ENCODE results near the gene MRPL24. TPM values are rescaled to one million over a fixed set of nuclear protein-coding genes. Genes with fewer than 3 reads are reported as not detected.

MRPL24 gene
- total and polyA plus RNA-seq, 10 of the 15 experiments (the other 5 are each of a cell fraction or from before 2014, with no cell fraction given), result 87.4 to 269 (median 134) TPM

- no peak for TF ChIP-seq CUX1 (IDR thresholded peaks at IDR 0.05; ENCODE audit: insufficient replicate concordance, low read depth, low read length)
- TF ChIP-seq ZSCAN29 (IDR thresholded peaks at IDR 0.05), result no peak
- no peak for TF ChIP-seq SKIL (IDR thresholded peaks at IDR 0.05; ENCODE audit: low read depth, poor library complexity, severe bottlenecking)
- TF ChIP-seq RUNX3 (IDR thresholded peaks at IDR 0.05; ENCODE audit: low read length), result no peak
- TF ChIP-seq MLLT1 (IDR thresholded peaks at IDR 0.05), result peak; percentile 94
- TF ChIP-seq NR2F1 (conservative IDR thresholded peaks at IDR 0.05), result peak; percentile 94
- TF ChIP-seq SUPT20H (IDR thresholded peaks at IDR 0.05; ENCODE audit: borderline replicate concordance, control insufficient read depth, low read depth, low read length), result no peak
- TF ChIP-seq RAD21 (IDR thresholded peaks at IDR 0.05; ENCODE audit: insufficient read depth, low read depth, low read length), result no peak
- no peak for TF ChIP-seq PAX8 (IDR thresholded peaks at IDR 0.05)
- peak; percentile 69; the same call in 1 of the 2 replicates for TF ChIP-seq ATF7 (IDR thresholded peaks at IDR 0.05; ENCODE audit: low read depth)
- TF ChIP-seq PKNOX1 (IDR thresholded peaks at IDR 0.05), result peak; percentile 70
- TF ChIP-seq CHD2 (IDR thresholded peaks at IDR 0.05; ENCODE audit: borderline replicate concordance, low read depth, low read length), result peak; percentile 96
- no peak; the same call in none of the 2 replicates for TF ChIP-seq HSF1 (IDR thresholded peaks at IDR 0.05; ENCODE audit: low read depth, low read length)
- TF ChIP-seq TBL1XR1 (IDR thresholded peaks at IDR 0.05; ENCODE audit: low read depth, low read length), result peak; percentile 70; the same call in 1 of the 2 replicates
- TF ChIP-seq JUND (IDR thresholded peaks at IDR 0.05; ENCODE audit: low read depth, low read length), result no peak
- peak; percentile 100 for TF ChIP-seq IKZF1 (conservative IDR thresholded peaks at IDR 0.05)
Observed at GRCh38 chr1:156740741-156741480, at the start of gene MRPL24 (continued).
